Measurements from ENCODE around the gene L3MBTL3. TPM values are rescaled to one million over a fixed set of nuclear protein-coding genes. Genes with fewer than 3 reads are reported as not detected.

L3MBTL3 gene
- total RNA-seq, 1 experiment from 2014 or later, result 13.7 TPM

GRCh38 chr6:130107710-130108109, 89.3 kb downstream of the L3MBTL3 start (continued):
- TF ChIP-seq NR1H2 (CRISPR knock-in tag; IDR thresholded peaks at IDR 0.05) (no peak), GTF2I (CRISPR knock-in tag; conservative IDR thresholded peaks at IDR 0.05) (no peak), CDX4 (CRISPR knock-in tag; IDR thresholded peaks at IDR 0.05; ENCODE audit: borderline replicate concordance) (no peak), STAT6 (CRISPR knock-in tag; conservative IDR thresholded peaks at IDR 0.05; ENCODE audit: low read depth) (no peak), ATF2 (CRISPR knock-in tag; IDR thresholded peaks at IDR 0.05; ENCODE audit: borderline replicate concordance, low read depth) (no peak)

GRCh38 chr6:130111031-130111430, 92.7 kb downstream of the L3MBTL3 start:
- POLR2A ChIA-PET, result no interaction called here

GRCh38 chr6:130113201-130113710, 94.9 kb downstream of the L3MBTL3 start:
- H3K4me1 Mint-ChIP-seq, result no peaks in the 10 kb centered on the region
- H3K36me3 Mint-ChIP-seq, result peaks cover 14% of the 10 kb centered on the region
- no peak for ATAC-seq
- H3K27ac Mint-ChIP-seq, result no peak overlapping the region
- POLR2A ChIA-PET, result no interaction called here
- CTCF ChIA-PET, result no interaction called here
- H3K27me3 Mint-ChIP-seq (ENCODE audit: low read depth), result no peaks in the 10 kb centered on the region
- no peak for DNase-seq (ENCODE audit: low spot score)
- H3K9me3 Mint-ChIP-seq, result peaks cover 12% of the 10 kb centered on the region
- no peak overlapping the region for H3K4me3 Mint-ChIP-seq
- TF ChIP-seq AFF4 (CRISPR knock-in tag; IDR thresholded peaks at IDR 0.05; ENCODE audit: borderline replicate concordance) (no peak), GABPB1 (CRISPR knock-in tag; IDR thresholded peaks at IDR 0.05) (no peak), STAT6 (CRISPR knock-in tag; conservative IDR thresholded peaks at IDR 0.05; ENCODE audit: low read depth) (no peak), HMGXB4 (CRISPR knock-in tag; IDR thresholded peaks at IDR 0.05) (no peak), USF2 (CRISPR knock-in tag; IDR thresholded peaks at IDR 0.05) (no peak), NR1H2 (CRISPR knock-in tag; IDR thresholded peaks at IDR 0.05) (no peak)

More at GRCh38 chr6:130111031-130111430, 92.7 kb downstream of the L3MBTL3 start:
- CTCF ChIA-PET, result no interaction called here
- DNase-seq (ENCODE audit: low spot score) (no peak), ATAC-seq (no peak)
- TF ChIP-seq FOXP1 (CRISPR knock-in tag; IDR thresholded peaks at IDR 0.05; ENCODE audit: borderline replicate concordance) (no peak), AR (CRISPR knock-in tag; IDR thresholded peaks at IDR 0.05) (no peak)
- Mint-ChIP-seq H3K27ac (no peak overlapping the region), H3K27me3 (ENCODE audit: low read depth) (no peaks in the 10 kb centered on the region), H3K4me1 (no peaks in the 10 kb centered on the region), H3K36me3 (peaks cover 17% of the 10 kb centered on the region), H3K4me3 (no peak overlapping the region), H3K9me3 (peaks cover 9% of the 10 kb centered on the region)
